NCI-H226 (cell line): ENCODE results near the gene C1orf174.

Experiments
- DNase-seq: peaks from one replicate; pipeline ENCODE4 v3.0.0-alpha.2; 2015

The C1orf174 gene

GRCh38 chr1:3908886-3909517, 8.9 kb upstream of the C1orf174 start:
- DNase-seq = no peak

GRCh38 chr1:3907621-3908165, 7.6 kb upstream of the C1orf174 start:
- DNase-seq = no peak

GRCh38 chr1:3907031-3907534, 7.0 kb upstream of the C1orf174 start:
- no peak for DNase-seq

GRCh38 chr1:3906672-3907020, 6.6 kb upstream of the C1orf174 start:
- no peak for DNase-seq

GRCh38 chr1:3905953-3906671, 6.0 kb upstream of the C1orf174 start:
- DNase-seq = no peak

GRCh38 chr1:3905266-3905952, 5.3 kb upstream of the C1orf174 start:
- DNase-seq = no peak

GRCh38 chr1:3904843-3905185, 4.7 kb upstream of the C1orf174 start:
- DNase-seq = no peak

- DNase-seq = no peak
Observed at GRCh38 chr1:3904006-3904842, 4.2 kb upstream of the C1orf174 start.

- DNase-seq = no peak
Observed at GRCh38 chr1:3903141-3904005, 3.3 kb upstream of the C1orf174 start.

- no peak for DNase-seq
Observed at GRCh38 chr1:3902571-3903091, 2.6 kb upstream of the C1orf174 start.

- no peak for DNase-seq
Observed at GRCh38 chr1:3902111-3902511, 2.0 kb upstream of the C1orf174 start.

- DNase-seq = peak; percentile 87
Observed at GRCh38 chr1:3900969-3901529, 977 bp upstream of the C1orf174 start.

- peak; percentile 25 for DNase-seq
Observed at GRCh38 chr1:3899754-3900149, 320 bp downstream of the C1orf174 start.

GRCh38 chr1:3898994-3899753, 898 bp downstream of the C1orf174 start:
- no peak for DNase-seq

- DNase-seq = no peak
Observed at GRCh38 chr1:3898475-3898735, 1.7 kb downstream of the C1orf174 start.

GRCh38 chr1:3896396-3897000, 3.6 kb downstream of the C1orf174 start:
- DNase-seq = no peak

- no peak for DNase-seq
Observed at GRCh38 chr1:3895951-3896325, 4.1 kb downstream of the C1orf174 start.

GRCh38 chr1:3895279-3895950, 4.7 kb downstream of the C1orf174 start:
- no peak for DNase-seq

- DNase-seq = no peak
Observed at GRCh38 chr1:3894626-3895278, 5.3 kb downstream of the C1orf174 start.
